C4-2B (cell line): ENCODE measurements around the gene GDPD3.

Experiments
- H3K27ac ChIP-seq: fragments of 450-650 bp; 2 replicates; pipeline ENCODE4 v1.5.1; 2017
- ZFX ChIP-seq: fragments of 450-650 bp; IDR thresholded peaks from 2 replicates; pipeline ENCODE4 v1.6.1; 2017
- TF ChIP-seq, protein P1 (sequence below): fragments of 450-650 bp; conservative IDR thresholded peaks from 2 replicates; pipeline ENCODE4 v1.5.1; 2017; ENCODE audit warnings: mild to moderate bottlenecking

The GDPD3 gene

GRCh38 chr16:30085820-30086219, 27.5 kb downstream of the GDPD3 start:
- no peak overlapping the region for H3K27ac ChIP-seq
- TF ChIP-seq ZFX: no peak
- TF ChIP-seq, protein P1, sequence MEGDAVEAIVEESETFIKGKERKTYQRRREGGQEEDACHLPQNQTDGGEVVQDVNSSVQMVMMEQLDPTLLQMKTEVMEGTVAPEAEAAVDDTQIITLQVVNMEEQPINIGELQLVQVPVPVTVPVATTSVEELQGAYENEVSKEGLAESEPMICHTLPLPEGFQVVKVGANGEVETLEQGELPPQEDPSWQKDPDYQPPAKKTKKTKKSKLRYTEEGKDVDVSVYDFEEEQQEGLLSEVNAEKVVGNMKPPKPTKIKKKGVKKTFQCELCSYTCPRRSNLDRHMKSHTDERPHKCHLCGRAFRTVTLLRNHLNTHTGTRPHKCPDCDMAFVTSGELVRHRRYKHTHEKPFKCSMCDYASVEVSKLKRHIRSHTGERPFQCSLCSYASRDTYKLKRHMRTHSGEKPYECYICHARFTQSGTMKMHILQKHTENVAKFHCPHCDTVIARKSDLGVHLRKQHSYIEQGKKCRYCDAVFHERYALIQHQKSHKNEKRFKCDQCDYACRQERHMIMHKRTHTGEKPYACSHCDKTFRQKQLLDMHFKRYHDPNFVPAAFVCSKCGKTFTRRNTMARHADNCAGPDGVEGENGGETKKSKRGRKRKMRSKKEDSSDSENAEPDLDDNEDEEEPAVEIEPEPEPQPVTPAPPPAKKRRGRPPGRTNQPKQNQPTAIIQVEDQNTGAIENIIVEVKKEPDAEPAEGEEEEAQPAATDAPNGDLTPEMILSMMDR: no peak

GRCh38 chr16:30085247-30085646, 28.1 kb downstream of the GDPD3 start:
- no peak overlapping the region for H3K27ac ChIP-seq
- TF ChIP-seq, protein P1: no peak
- TF ChIP-seq ZFX: no peak

DNA sequence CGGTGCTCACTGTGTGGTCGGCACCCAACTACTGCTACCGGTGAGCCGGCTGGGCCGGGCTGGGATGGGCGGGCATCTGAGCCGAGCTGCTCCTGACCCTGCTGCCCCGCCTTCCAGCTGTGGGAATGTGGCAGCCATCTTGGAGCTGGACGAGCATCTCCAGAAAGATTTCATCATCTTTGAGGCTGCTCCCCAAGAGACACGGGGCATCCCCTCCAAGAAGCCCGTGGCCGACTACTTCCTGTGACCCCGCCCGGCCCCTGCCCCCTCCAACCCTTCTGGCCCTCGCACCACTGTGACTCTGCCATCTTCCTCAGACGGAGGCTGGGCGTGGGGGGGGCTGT, 28.5 kb downstream of the GDPD3 start:
- TF ChIP-seq, protein P1: no peak
- no peak for TF ChIP-seq ZFX
- no peak overlapping the region for H3K27ac ChIP-seq

DNA sequence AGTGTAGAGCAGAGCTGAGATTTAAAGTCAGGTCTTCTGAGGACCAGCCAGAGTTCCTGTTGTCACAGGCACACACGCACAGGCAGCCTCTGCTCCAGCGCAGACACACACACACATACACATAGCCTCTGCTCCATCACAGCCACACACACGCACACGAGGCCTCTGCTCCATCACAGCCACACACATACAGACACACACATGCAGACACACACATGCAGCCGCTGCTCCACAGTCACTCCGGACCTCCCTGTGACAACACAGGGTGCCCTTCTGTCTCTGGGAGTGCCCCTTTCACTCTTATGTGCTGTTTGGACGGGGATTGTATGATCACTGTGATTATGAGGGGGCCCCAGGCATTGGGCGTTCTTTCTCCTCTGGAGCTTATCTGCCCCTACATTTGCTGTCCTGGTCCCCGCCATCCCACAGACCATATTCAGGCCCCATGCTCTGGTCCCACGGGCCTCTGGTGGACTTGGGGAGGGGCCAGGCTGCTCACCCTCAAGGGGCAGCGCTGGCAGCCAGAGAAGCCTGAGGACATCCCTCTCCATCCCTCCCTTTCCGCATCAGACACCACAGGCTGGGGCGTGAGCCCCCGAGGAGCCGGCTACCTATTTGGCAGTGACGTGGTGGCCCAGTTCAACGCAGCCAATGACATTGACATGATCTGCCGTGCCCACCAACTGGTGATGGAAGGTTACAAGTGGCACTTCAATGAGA, 29.1 kb downstream of the GDPD3 start:
- no peak overlapping the region for H3K27ac ChIP-seq
- TF ChIP-seq, protein P1: no peak

DNA sequence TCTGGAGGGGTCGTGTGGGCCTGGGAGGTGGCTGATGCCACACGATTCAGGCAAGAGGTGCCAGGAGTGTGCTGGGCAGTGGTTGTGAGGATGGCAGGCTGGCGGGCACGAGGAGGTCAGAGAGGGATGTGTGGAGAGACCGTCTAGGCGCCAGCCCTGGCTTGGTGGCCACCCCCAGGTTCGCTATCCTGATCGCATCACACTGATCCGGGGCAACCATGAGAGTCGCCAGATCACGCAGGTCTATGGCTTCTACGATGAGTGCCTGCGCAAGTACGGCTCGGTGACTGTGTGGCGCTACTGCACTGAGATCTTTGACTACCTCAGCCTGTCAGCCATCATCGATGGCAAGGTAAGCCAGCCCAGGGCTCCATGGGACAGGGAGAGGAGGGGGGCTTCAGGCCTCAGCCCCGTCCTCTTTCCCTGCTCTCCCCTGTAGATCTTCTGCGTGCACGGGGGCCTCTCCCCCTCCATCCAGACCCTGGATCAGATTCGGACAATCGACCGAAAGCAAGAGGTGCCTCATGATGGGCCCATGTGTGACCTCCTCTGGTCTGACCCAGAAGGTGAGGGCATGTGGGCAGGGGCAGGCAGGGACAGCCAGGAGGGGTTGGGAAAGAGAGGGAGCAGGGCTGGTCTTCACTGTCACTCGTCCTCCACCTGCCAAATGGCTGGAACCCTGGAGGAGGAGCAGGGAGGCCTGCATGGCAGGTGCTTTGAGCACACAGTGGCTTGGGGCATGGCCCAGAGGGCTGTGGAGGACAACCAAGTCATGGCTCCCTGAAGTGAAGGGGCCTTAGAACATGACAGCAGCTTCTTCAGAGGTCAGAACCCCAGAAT, 29.9 kb downstream of the GDPD3 start:
- no peak overlapping the region for H3K27ac ChIP-seq
- TF ChIP-seq ZFX: no peak
- TF ChIP-seq, protein P1: no peak

- H3K27ac ChIP-seq: no peak overlapping the region
- TF ChIP-seq, protein P1: no peak; the same call in 1 of the 2 replicates
- TF ChIP-seq ZFX: no peak
Measured at GRCh38 chr16:30082545-30083090, 30.7 kb downstream of the GDPD3 start.

- H3K27ac ChIP-seq: no peak overlapping the region
- TF ChIP-seq, protein P1: no peak
- no peak for TF ChIP-seq ZFX
Measured at GRCh38 chr16:30079480-30079879, 33.9 kb downstream of the GDPD3 start.
